Measurements from ENCODE around the gene ATAD1. TPM values are rescaled to one million over a fixed set of nuclear protein-coding genes. Genes with fewer than 3 reads are reported as not detected.
A peak's percentile ranks its signal among the peaks of the same experiment; 100 is the strongest.
"Not testable (repeated sequence)": the region's sequence is repeated elsewhere in the genome, so short reads cannot be mapped to it uniquely, and the experiment has no call there.

The ATAD1 gene
- polyA plus RNA-seq, 4 donors: 42.5 to 74.4 (median 62.0) TPM

DNA sequence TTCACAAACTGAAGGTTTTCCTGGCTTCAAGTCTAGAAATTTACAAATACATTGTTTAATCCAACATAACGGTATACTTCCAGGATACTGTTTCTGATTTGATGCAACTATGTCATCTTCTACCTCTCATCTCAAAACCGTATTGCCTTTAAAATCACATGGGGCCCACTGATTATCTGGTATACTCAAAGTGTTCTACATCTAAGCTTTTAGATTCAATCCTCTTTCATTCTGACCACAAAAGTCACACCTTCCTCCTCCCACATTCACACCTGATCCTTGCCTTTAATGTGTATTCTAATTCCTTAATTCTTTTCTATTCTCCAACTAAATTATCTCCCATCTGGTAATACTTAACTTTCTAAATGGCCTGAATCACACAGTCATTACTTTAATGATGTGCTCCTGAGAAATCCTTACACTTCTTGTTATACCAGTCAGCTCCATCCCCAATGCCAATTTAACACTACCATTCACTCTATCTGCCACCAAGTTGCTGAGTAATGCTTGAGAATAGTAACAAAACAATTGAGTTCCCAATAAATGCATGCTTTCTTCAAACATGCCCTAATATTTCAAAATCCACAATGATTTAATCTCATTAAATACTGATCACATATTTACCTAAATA is 13.0 kb downstream of the ATAD1 start:
- no peak for DNase-seq (ENCODE audit: low read depth in 4 of 4, low spot score in 3 of 4)

GRCh38 chr10:87803831-87804230 is 14.2 kb downstream of the ATAD1 start:
- DNase-seq (ENCODE audit: low read depth in 4 of 4, low spot score in 3 of 4): no peak

- DNase-seq (ENCODE audit: low read depth in 4 of 4, low spot score in 3 of 4): no peak
Observed at GRCh38 chr10:87803328-87803727, 14.7 kb downstream of the ATAD1 start.

GRCh38 chr10:87801813-87802435 is 16.1 kb downstream of the ATAD1 start:
- not testable (repeated sequence) for DNase-seq (ENCODE audit: low read depth in 4 of 4, low spot score in 3 of 4)

- DNase-seq (ENCODE audit: low read depth in 4 of 4, low spot score in 3 of 4): no peak
Observed at GRCh38 chr10:87799860-87800259, 18.2 kb downstream of the ATAD1 start.

GRCh38 chr10:87798082-87798481 is 19.9 kb downstream of the ATAD1 start:
- DNase-seq (ENCODE audit: low read depth in 4 of 4, low spot score in 3 of 4): no peak

DNA sequence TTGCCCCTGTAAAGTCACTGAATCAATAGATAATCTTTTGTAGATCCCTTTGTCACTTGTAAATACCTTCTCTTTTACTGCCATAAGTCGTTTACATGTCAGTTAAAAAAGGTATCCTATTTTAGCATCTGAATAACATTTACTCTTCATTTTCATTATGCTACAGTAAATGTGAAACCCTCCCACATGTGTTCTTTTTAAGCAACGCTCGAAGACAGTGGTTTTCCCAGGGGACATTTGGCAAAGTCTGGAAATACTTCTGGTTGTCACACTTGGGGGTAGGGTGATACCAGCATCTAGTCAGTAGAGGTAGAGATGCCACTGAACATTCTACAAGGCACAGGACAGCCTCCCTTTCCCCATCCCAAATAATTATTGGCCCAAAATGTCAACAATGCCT is 23.7 kb downstream of the ATAD1 start:
- no peak for DNase-seq (ENCODE audit: low read depth in 4 of 4, low spot score in 3 of 4)

GRCh38 chr10:87790185-87790584 is 27.8 kb downstream of the ATAD1 start:
- DNase-seq (ENCODE audit: low read depth in 4 of 4, low spot score in 3 of 4): no peak

DNA sequence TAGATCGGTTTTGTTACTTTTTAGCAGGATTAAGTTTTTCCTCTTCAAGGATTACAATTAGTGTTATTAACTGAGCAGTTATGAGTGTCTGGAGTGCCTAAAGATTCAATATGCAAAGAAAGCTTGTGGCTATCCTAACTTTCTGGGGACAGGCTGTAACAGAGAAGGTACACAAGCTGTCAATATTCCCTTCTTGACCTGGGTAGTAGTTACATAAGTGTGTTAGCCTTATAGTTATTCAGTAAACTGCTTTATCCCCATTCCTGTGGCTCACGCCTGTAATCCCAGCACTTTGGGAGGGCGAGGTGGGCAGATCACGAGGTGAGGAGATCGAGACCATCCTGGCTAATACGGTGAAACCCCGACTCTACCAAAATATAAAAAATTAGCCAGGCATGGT is 31.6 kb downstream of the ATAD1 start:
- DNase-seq (ENCODE audit: low read depth in 4 of 4, low spot score in 3 of 4): no peak

- DNase-seq (ENCODE audit: low read depth in 4 of 4, low spot score in 3 of 4): no peak
Observed at GRCh38 chr10:87782721-87783120, 35.3 kb downstream of the ATAD1 start.

DNA sequence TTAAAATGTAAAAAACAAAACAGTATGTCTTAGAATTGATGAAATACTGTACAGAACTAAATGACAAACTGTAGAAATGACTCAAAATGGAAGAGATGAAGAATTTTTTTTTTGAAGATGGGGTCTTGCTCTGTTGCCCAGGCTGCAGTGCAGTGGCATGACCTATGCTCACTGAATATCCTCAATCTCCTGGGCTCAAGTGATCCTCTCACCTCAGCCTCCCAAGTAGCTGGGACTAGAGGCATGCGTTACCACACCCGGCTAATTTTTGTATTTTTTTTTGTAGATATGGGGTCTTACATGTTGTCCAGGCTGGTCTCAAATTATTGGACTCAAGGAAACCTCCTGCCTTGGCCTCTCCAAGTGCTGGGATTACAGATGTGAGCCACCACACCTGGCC is 36.5 kb downstream of the ATAD1 start:
- DNase-seq (ENCODE audit: low read depth in 4 of 4, low spot score in 3 of 4): no peak

DNA sequence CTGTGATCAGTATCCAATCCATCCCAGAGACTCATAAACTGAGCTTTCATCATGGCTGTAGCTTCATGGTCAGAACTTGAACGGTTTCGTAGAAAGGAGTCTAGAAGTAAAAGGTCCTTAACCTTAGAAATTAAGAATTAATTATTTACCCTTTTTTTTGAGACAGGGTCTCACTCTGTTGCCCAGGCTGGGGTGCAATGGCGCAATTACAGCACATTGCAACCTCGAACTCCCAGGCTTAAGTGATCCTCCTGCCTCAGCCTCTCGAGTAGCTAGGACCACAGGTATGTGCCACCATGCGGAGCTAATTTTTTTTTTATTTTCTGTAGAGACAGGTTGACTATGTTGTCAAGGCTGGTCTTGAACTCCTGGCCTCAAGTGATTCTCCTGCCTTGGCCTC is 41.7 kb downstream of the ATAD1 start:
- no peak for DNase-seq (ENCODE audit: low read depth in 4 of 4, low spot score in 3 of 4)

GRCh38 chr10:87775766-87776165 is 42.3 kb downstream of the ATAD1 start:
- DNase-seq (ENCODE audit: low read depth in 4 of 4, low spot score in 3 of 4): no peak

DNA sequence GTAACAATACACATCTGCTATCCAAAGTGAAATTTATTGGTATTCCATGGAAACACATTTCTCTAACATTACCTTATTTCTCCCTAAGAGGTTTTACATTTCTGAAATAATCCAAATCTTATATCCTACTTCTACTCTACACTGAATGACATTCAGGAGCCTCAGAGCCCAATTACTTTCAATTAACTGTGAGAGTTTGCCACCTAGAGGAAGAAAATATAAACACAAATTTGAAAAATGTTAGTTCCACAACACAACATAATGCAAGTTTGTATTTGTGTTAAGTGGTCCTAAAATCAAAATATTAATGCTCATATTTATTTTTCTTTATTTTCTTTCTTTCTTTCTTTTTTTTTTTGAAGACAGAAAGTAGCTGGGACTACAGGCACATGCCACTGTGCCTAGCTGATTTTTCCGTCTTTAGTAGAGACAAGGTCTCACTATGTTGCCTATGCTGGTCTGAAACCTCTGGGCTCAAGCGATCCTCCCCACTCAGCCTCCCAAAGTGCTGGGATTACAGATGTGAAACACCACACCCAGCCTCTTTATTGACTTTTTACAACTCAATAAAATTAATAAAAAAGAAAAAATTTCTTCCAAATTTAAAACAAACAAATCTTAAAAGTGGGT is 46.0 kb downstream of the ATAD1 start:
- peak in 1 of 4 donors; percentile 10 for DNase-seq (ENCODE audit: low read depth in 4 of 4, low spot score in 3 of 4)

- DNase-seq (ENCODE audit: low read depth in 4 of 4, low spot score in 3 of 4): no peak
Observed at GRCh38 chr10:87767253-87767652, 50.8 kb downstream of the ATAD1 start.

- no peak for DNase-seq (ENCODE audit: low read depth in 4 of 4, low spot score in 3 of 4)
Observed at GRCh38 chr10:87765666-87766376, 52.2 kb downstream of the ATAD1 start.

DNA sequence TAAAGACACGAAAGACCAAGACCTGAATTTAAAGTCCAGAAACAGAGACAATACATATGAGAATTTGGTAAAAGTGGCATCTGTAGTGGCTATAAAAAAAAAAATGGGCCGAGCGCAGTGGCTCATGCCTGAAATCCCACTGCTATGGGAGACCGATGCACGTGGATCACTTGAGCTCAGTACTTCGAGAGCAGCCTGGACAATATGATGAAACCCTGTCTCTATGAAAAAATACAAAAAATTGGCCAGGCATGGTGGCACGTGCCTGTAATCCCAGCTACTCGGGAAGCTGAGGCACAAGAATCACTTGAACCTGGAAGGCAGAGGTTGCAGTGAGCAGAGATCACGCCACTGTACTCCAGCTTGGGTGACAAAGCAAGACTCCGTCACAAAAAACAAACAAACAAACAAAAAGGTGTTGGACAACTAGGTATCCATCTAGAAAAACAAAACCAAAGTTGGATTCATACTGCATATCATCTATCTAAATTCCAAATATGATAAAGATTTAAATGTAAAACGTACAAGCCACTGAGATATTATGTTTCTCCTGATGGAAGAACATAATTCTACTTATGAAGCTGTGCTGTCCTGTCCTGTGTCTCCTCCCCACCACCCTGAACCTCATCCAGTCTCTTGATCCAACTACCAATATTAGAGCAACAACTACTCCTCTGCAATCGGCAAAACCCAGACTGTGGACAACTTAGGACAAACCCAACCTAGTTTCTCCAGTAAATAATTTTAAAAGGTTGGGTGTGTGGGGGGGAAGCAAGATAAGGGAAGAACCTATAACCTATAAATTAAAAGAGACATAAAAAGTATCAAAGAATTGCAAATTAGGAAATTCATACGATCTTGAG is 53.7 kb downstream of the ATAD1 start:
- DNase-seq (ENCODE audit: low read depth in 4 of 4, low spot score in 3 of 4): no peak

- no peak for DNase-seq (ENCODE audit: low read depth in 4 of 4, low spot score in 3 of 4)
Observed at GRCh38 chr10:87763086-87763861, 54.8 kb downstream of the ATAD1 start.

GRCh38 chr10:87761892-87762291 is 56.1 kb downstream of the ATAD1 start:
- no peak for DNase-seq (ENCODE audit: low read depth in 4 of 4, low spot score in 3 of 4)

GRCh38 chr10:87761153-87761552 is 56.9 kb downstream of the ATAD1 start:
- DNase-seq (ENCODE audit: low read depth in 4 of 4, low spot score in 3 of 4): no peak
